GM19397 (cell line): Measurements from ENCODE around the gene AKAP8.
"Not testable (repeated sequence)": the region's sequence is repeated elsewhere in the genome, so short reads cannot be mapped to it uniquely, and the experiment has no call there.

Experiments
- ATAC-seq: cut with Tn5 transposase; IDR thresholded peaks from one replicate; pipeline ENCODE4 v1.9.1; 2021; ENCODE audit warnings: mild to moderate bottlenecking, moderate library complexity; ENCODE audit not compliant: unreplicated experiment

AKAP8 gene

GRCh38 chr19:15379083-15379998 is at the start of gene AKAP8:
AKAP8 (minus strand) TSS chr19:15379787; CDS start chr19:15379731, 56 bp downstream.
- ATAC-seq, result peak; percentile 80

GRCh38 chr19:15427991-15428471 is 48.4 kb upstream of the AKAP8 start:
- ATAC-seq, result no peak

- ATAC-seq, result no peak
Measured at GRCh38 chr19:15427350-15427700, 47.7 kb upstream of the AKAP8 start.

GRCh38 chr19:15426485-15427349 is 47.1 kb upstream of the AKAP8 start:
- no peak for ATAC-seq

- no peak for ATAC-seq
Measured at GRCh38 chr19:15425321-15425950, 45.8 kb upstream of the AKAP8 start.

- ATAC-seq, result no peak
Measured at GRCh38 chr19:15424692-15425272, 45.2 kb upstream of the AKAP8 start.

- ATAC-seq, result no peak
Measured at GRCh38 chr19:15424121-15424520, 44.5 kb upstream of the AKAP8 start.

- no peak for ATAC-seq
Measured at GRCh38 chr19:15423130-15423529, 43.5 kb upstream of the AKAP8 start.

GRCh38 chr19:15422296-15423075 is 42.9 kb upstream of the AKAP8 start:
- ATAC-seq, result no peak

- ATAC-seq, result no peak
Measured at GRCh38 chr19:15421721-15422260, 42.2 kb upstream of the AKAP8 start.

GRCh38 chr19:15421136-15421695 is 41.6 kb upstream of the AKAP8 start:
- no peak for ATAC-seq

GRCh38 chr19:15419413-15420025 is 39.9 kb upstream of the AKAP8 start:
- ATAC-seq, result no peak

GRCh38 chr19:15418579-15419412 is 39.2 kb upstream of the AKAP8 start, which contains the start of gene AKAP8L:
AKAP8L (minus strand) TSS chr19:15418988; CDS start chr19:15418923, 65 bp downstream.
- ATAC-seq, result peak; percentile 88

GRCh38 chr19:15418231-15418578 is 38.6 kb upstream of the AKAP8 start:
- ATAC-seq, result no peak

- no peak for ATAC-seq
Measured at GRCh38 chr19:15417699-15418098, 38.1 kb upstream of the AKAP8 start.

- no peak for ATAC-seq
Measured at GRCh38 chr19:15412832-15413231, 33.2 kb upstream of the AKAP8 start.

- ATAC-seq, result not testable (repeated sequence)
Measured at GRCh38 chr19:15411351-15411750, 31.8 kb upstream of the AKAP8 start.

- no peak for ATAC-seq
Measured at GRCh38 chr19:15404780-15405211, 25.2 kb upstream of the AKAP8 start.
